NB4 (cell line): ENCODE results near the gene MOB2.

Source experiments
- CTCF ChIP-seq: IDR thresholded peaks from one replicate; pipeline ENCODE4 v1.5.1; 2012; ENCODE audit warnings: low read depth, low read length
- MYC ChIP-seq: IDR thresholded peaks from 2 replicates; pipeline ENCODE4 v1.6.1; 2011; ENCODE audit warnings: low read depth, low read length
- POLR2A ChIP-seq: IDR thresholded peaks from 2 replicates; pipeline ENCODE4 v1.6.1; 2011; ENCODE audit warnings: mild to moderate bottlenecking; ENCODE audit not compliant: insufficient read length; ENCODE audit errors: extremely low read depth

- TF ChIP-seq CTCF: no peak
- no peak for TF ChIP-seq POLR2A
- no peak for TF ChIP-seq MYC
These were observed 43.2 kb upstream of the MOB2 start for GRCh38 chr11:1529774-1530173.
